ENCODE data around the gene MRAS. TPM values are rescaled to one million over a fixed set of nuclear protein-coding genes. Genes with fewer than 3 reads are reported as not detected.

Gene MRAS
- total RNA-seq, 1 donor from 2014 or later = 55.4 TPM

GRCh38 chr3:138362538-138362937, 14.2 kb downstream of the MRAS start:
- Mint-ChIP-seq H3K27ac (ENCODE audit: unreplicated experiment) (no peak overlapping the region), H3K4me1 (ENCODE audit: low read depth, unreplicated experiment) (peaks cover 14% of the 10 kb centered on the region), H3K9me3 (ENCODE audit: unreplicated experiment) (no peaks in the 10 kb centered on the region), H3K4me3 (ENCODE audit: unreplicated experiment) (no peak overlapping the region), H3K36me3 (ENCODE audit: low read depth, unreplicated experiment) (peaks cover 12% of the 10 kb centered on the region), H3K27me3 (ENCODE audit: low read depth, unreplicated experiment) (no peaks in the 10 kb centered on the region)
- H3K27me3 ChIP-seq (ENCODE audit: insufficient read depth, low read length) = no peaks in the 10 kb centered on the region
- DNase-seq (ENCODE audit: low read depth) (no peak), FAIRE-seq (no peak)
- no peak overlapping the region for H3K27ac ChIP-seq (ENCODE audit: low read depth, low read length)
- H3K36me3 ChIP-seq (ENCODE audit: insufficient read depth, low read length) = no peaks in the 10 kb centered on the region
- no peaks in the 10 kb centered on the region for H3K4me1 ChIP-seq (ENCODE audit: insufficient read depth, low read length)
- no peak overlapping the region for H3K4me3 ChIP-seq (ENCODE audit: insufficient read depth, low read depth, low read length)
- TF ChIP-seq EZH2 (IDR thresholded peaks at IDR 0.05; ENCODE audit: insufficient read depth, low read length) = no peak
- TF ChIP-seq, protein P1, sequence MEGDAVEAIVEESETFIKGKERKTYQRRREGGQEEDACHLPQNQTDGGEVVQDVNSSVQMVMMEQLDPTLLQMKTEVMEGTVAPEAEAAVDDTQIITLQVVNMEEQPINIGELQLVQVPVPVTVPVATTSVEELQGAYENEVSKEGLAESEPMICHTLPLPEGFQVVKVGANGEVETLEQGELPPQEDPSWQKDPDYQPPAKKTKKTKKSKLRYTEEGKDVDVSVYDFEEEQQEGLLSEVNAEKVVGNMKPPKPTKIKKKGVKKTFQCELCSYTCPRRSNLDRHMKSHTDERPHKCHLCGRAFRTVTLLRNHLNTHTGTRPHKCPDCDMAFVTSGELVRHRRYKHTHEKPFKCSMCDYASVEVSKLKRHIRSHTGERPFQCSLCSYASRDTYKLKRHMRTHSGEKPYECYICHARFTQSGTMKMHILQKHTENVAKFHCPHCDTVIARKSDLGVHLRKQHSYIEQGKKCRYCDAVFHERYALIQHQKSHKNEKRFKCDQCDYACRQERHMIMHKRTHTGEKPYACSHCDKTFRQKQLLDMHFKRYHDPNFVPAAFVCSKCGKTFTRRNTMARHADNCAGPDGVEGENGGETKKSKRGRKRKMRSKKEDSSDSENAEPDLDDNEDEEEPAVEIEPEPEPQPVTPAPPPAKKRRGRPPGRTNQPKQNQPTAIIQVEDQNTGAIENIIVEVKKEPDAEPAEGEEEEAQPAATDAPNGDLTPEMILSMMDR (IDR thresholded peaks at IDR 0.05; ENCODE audit: insufficient read depth, low read depth, low read length) = no peak
- H3K9ac ChIP-seq (ENCODE audit: low read length) = no peak overlapping the region
- no peaks in the 10 kb centered on the region for H3K9me3 ChIP-seq (ENCODE audit: insufficient read depth, low read depth, low read length)
- no peak overlapping the region for H3K4me2 ChIP-seq (ENCODE audit: low read length)
- H2AFZ ChIP-seq (ENCODE audit: low read depth, low read length) = no peak overlapping the region
- H4K20me1 ChIP-seq (ENCODE audit: insufficient read depth, low read length) = peaks cover 57% of the 10 kb centered on the region
- H3K79me2 ChIP-seq (ENCODE audit: insufficient read depth, low read length) = peaks cover 6% of the 10 kb centered on the region

GRCh38 chr3:138363322-138363721, 14.9 kb downstream of the MRAS start:
- Mint-ChIP-seq H3K27me3 (ENCODE audit: low read depth, unreplicated experiment) (no peaks in the 10 kb centered on the region), H3K9me3 (ENCODE audit: unreplicated experiment) (no peaks in the 10 kb centered on the region), H3K4me3 (ENCODE audit: unreplicated experiment) (no peak overlapping the region), H3K36me3 (ENCODE audit: low read depth, unreplicated experiment) (peaks cover 16% of the 10 kb centered on the region), H3K27ac (ENCODE audit: unreplicated experiment) (no peak overlapping the region), H3K4me1 (ENCODE audit: low read depth, unreplicated experiment) (peaks cover 22% of the 10 kb centered on the region)
- no peak for FAIRE-seq
- Histone ChIP-seq H3K36me3 (ENCODE audit: insufficient read depth, low read length) (no peaks in the 10 kb centered on the region), H3K9ac (ENCODE audit: low read length) (no peak overlapping the region), H3K4me3 (ENCODE audit: insufficient read depth, low read depth, low read length) (no peak overlapping the region), H3K4me1 (ENCODE audit: insufficient read depth, low read length) (no peaks in the 10 kb centered on the region), H2AFZ (ENCODE audit: low read depth, low read length) (no peak overlapping the region), H3K27me3 (ENCODE audit: insufficient read depth, low read length) (no peaks in the 10 kb centered on the region), H3K4me2 (ENCODE audit: low read length) (no peak overlapping the region), H4K20me1 (ENCODE audit: insufficient read depth, low read length) (peaks cover 60% of the 10 kb centered on the region), H3K79me2 (ENCODE audit: insufficient read depth, low read length) (peaks cover 6% of the 10 kb centered on the region), H3K9me3 (ENCODE audit: insufficient read depth, low read depth, low read length) (no peaks in the 10 kb centered on the region), H3K27ac (ENCODE audit: low read depth, low read length) (no peak overlapping the region)
- TF ChIP-seq, protein P1 (IDR thresholded peaks at IDR 0.05; ENCODE audit: insufficient read depth, low read depth, low read length) = no peak
- no peak for TF ChIP-seq EZH2 (IDR thresholded peaks at IDR 0.05; ENCODE audit: insufficient read depth, low read length)
- DNase-seq (ENCODE audit: low read depth) = no peak

GRCh38 chr3:138364356-138365252, 16.2 kb downstream of the MRAS start:
- no peaks in the 10 kb centered on the region for H3K27me3 ChIP-seq (ENCODE audit: insufficient read depth, low read length)
- H3K4me3 Mint-ChIP-seq (ENCODE audit: unreplicated experiment) = no peak overlapping the region
- FAIRE-seq = no peak
- H3K9me3 Mint-ChIP-seq (ENCODE audit: unreplicated experiment) = no peaks in the 10 kb centered on the region
- H3K79me2 ChIP-seq (ENCODE audit: insufficient read depth, low read length) = peaks cover 6% of the 10 kb centered on the region
- H3K36me3 Mint-ChIP-seq (ENCODE audit: low read depth, unreplicated experiment) = peaks cover 16% of the 10 kb centered on the region
- H3K9me3 ChIP-seq (ENCODE audit: insufficient read depth, low read depth, low read length) = no peaks in the 10 kb centered on the region
- H3K27ac Mint-ChIP-seq (ENCODE audit: unreplicated experiment) = no peak overlapping the region
- no peak overlapping the region for H3K9ac ChIP-seq (ENCODE audit: low read length)
- no peaks in the 10 kb centered on the region for H3K27me3 Mint-ChIP-seq (ENCODE audit: low read depth, unreplicated experiment)
- H3K4me1 ChIP-seq (ENCODE audit: insufficient read depth, low read length) = no peaks in the 10 kb centered on the region
- peaks cover 19% of the 10 kb centered on the region for H3K4me1 Mint-ChIP-seq (ENCODE audit: low read depth, unreplicated experiment)
- TF ChIP-seq EZH2 (IDR thresholded peaks at IDR 0.05; ENCODE audit: insufficient read depth, low read length) = no peak
- TF ChIP-seq, protein P1 (IDR thresholded peaks at IDR 0.05; ENCODE audit: insufficient read depth, low read depth, low read length) = no peak
- H3K4me3 ChIP-seq (ENCODE audit: insufficient read depth, low read depth, low read length) = no peak overlapping the region
- H3K36me3 ChIP-seq (ENCODE audit: insufficient read depth, low read length) = no peaks in the 10 kb centered on the region
- no peak overlapping the region for H3K4me2 ChIP-seq (ENCODE audit: low read length)
- DNase-seq (ENCODE audit: low read depth) = no peak
- H4K20me1 ChIP-seq (ENCODE audit: insufficient read depth, low read length) = peaks cover 73% of the 10 kb centered on the region
- H3K27ac ChIP-seq (ENCODE audit: low read depth, low read length) = no peak overlapping the region
- no peak overlapping the region for H2AFZ ChIP-seq (ENCODE audit: low read depth, low read length)
